Keratinocyte (primary cell): ENCODE data around the gene TPI1.

Source experiments
- CTCF ChIP-seq, 3 experiments: IDR thresholded peaks in 1 of 3; conservative IDR thresholded peaks in 1 of 3; optimal IDR thresholded peaks in 1 of 3; 2 replicates in 2 of 3; 3 replicates in 1 of 3; pipeline versions ENCODE3 to v1.5.1; 2011; ENCODE audit warnings: low read length in 3 of 3, mild to moderate bottlenecking in 3 of 3, moderate library complexity in 2 of 3, control low read depth in 1 of 3, inconsistent platforms in 1 of 3; ENCODE audit not compliant: insufficient read depth in 2 of 3; ENCODE audit errors: extremely low read depth in 1 of 3
- EZH2 ChIP-seq: IDR thresholded peaks from one replicate; pipeline ENCODE4 v1.6.1; 2012; ENCODE audit warnings: inconsistent platforms, mild to moderate bottlenecking, low read length, moderate library complexity

DNA sequence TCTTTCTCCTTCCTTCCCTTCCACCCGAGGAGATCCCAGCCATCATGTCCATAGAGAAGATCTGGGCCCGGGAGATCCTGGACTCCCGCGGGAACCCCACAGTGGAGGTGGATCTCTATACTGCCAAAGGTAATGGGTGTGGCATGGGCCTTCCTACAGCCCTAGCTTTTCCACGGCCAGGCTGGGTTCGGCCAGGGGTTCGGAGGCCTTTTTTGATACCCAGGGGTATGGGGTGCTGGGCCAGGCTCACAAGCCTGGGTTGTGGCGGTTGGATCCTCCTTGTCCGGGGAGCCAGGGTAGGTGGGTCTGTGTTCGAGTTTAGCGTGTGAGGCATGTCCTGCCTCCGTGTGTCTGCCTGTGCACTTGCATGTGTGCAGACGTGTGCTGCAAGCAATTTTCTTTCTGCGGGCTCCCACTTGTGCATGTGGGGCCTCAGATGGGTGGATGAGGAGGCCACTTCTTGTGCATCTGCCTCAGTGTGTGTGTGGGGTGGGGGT lies 48.5 kb downstream of the TPI1 start:
- TF ChIP-seq CTCF (optimal IDR thresholded peaks at IDR 0.05 in 1 of 3, IDR thresholded peaks at IDR 0.05 in 1 of 3, conservative IDR thresholded peaks at IDR 0.05 in 1 of 3; ENCODE audit: extremely low read depth in 1 of 3, insufficient read depth in 2 of 3, low read length in 3 of 3) (no peak), EZH2 (no peak)
